ENCODE results near the gene SLC25A26. TPM values are rescaled to one million over a fixed set of nuclear protein-coding genes. Genes with fewer than 3 reads are reported as not detected.

Gene SLC25A26
- total RNA-seq, 4 donors from 2014 or later: 22.0 to 33.9 (median 27.0) TPM

DNA sequence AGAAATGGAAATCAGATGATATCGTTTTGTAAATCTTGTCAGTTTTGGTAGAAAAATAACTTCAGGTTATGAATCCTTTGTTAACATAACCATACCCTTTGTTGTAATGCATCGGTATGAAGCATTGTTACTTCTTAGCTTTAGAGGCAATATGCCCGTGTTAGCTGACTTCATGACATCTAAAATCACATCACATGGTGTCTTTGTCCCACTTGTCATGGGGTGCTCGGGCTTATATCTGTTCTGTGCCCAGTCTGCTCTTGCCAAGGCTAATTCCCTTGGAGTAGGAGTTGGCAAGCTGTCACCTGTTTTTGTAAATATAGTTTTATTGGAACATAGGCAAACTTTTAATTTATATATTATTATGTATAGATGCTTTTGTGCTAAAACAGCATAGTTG lies 39.6 kb downstream of the SLC25A26 start:
- 65 to 88% methylated on average over 4 of the region's 4 CpGs for WGBS, 2 donors (ENCODE audit: low coverage in 1 of 2)
- ATAC-seq: no peak

GRCh38 chr3:66261355-66261754 lies 40.6 kb downstream of the SLC25A26 start:
- ATAC-seq: no peak
- H3K36me3 ChIP-seq: peaks cover 0 to 20% of the 10 kb centered on the region in 2 donors
- 79 to 87% methylated on average over 3 to 4 of the region's 4 CpGs for WGBS, 2 donors (ENCODE audit: low coverage in 1 of 2)
- no peak overlapping the region for H3K27ac ChIP-seq
- H3K9me3 ChIP-seq: no peaks in the 10 kb centered on the region
- TF ChIP-seq EP300 (IDR thresholded peaks at IDR 0.05) (no peak), POLR2A (IDR thresholded peaks at IDR 0.05) (no peak), POLR2AphosphoS5 (IDR thresholded peaks at IDR 0.05) (no peak)
- TF ChIP-seq, protein P1, sequence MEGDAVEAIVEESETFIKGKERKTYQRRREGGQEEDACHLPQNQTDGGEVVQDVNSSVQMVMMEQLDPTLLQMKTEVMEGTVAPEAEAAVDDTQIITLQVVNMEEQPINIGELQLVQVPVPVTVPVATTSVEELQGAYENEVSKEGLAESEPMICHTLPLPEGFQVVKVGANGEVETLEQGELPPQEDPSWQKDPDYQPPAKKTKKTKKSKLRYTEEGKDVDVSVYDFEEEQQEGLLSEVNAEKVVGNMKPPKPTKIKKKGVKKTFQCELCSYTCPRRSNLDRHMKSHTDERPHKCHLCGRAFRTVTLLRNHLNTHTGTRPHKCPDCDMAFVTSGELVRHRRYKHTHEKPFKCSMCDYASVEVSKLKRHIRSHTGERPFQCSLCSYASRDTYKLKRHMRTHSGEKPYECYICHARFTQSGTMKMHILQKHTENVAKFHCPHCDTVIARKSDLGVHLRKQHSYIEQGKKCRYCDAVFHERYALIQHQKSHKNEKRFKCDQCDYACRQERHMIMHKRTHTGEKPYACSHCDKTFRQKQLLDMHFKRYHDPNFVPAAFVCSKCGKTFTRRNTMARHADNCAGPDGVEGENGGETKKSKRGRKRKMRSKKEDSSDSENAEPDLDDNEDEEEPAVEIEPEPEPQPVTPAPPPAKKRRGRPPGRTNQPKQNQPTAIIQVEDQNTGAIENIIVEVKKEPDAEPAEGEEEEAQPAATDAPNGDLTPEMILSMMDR (IDR thresholded peaks at IDR 0.05): no peak
- H3K4me3 ChIP-seq: no peak overlapping the region
- H3K4me1 ChIP-seq: no peaks in the 10 kb centered on the region
- no peaks in the 10 kb centered on the region for H3K27me3 ChIP-seq

More for the DNA sequence above, 39.6 kb downstream of the SLC25A26 start:
- Histone ChIP-seq H3K27me3 (no peaks in the 10 kb centered on the region), H3K27ac (no peak overlapping the region), H3K9me3 (no peaks in the 10 kb centered on the region), H3K36me3 (peaks cover 0 to 20% of the 10 kb centered on the region in 2 donors), H3K4me1 (no peaks in the 10 kb centered on the region), H3K4me3 (no peak overlapping the region)
- TF ChIP-seq POLR2AphosphoS5 (IDR thresholded peaks at IDR 0.05) (no peak), POLR2A (IDR thresholded peaks at IDR 0.05) (no peak)

- H3K4me3 ChIP-seq: no peak overlapping the region
- H3K4me1 ChIP-seq: peaks cover 0 to 18% (median 5%) of the 10 kb centered on the region in 3 donors
- peaks cover 0 to 15% of the 10 kb centered on the region in 2 donors for H3K36me3 ChIP-seq
- no peaks in the 10 kb centered on the region for H3K9me3 ChIP-seq
- H3K27ac ChIP-seq: no peak overlapping the region
- WGBS, 2 donors (ENCODE audit: low coverage in 1 of 2): 84 to 93% methylated on average over 2 of the region's 2 CpGs
- ATAC-seq: no peak
- H3K27me3 ChIP-seq: no peaks in the 10 kb centered on the region
- TF ChIP-seq EP300 (IDR thresholded peaks at IDR 0.05): no peak
- TF ChIP-seq POLR2AphosphoS5 (IDR thresholded peaks at IDR 0.05): no peak
- TF ChIP-seq, protein P1 (IDR thresholded peaks at IDR 0.05): no peak
- no peak for TF ChIP-seq POLR2A (IDR thresholded peaks at IDR 0.05)
Measured at GRCh38 chr3:66265649-66266048, 44.8 kb downstream of the SLC25A26 start.

DNA sequence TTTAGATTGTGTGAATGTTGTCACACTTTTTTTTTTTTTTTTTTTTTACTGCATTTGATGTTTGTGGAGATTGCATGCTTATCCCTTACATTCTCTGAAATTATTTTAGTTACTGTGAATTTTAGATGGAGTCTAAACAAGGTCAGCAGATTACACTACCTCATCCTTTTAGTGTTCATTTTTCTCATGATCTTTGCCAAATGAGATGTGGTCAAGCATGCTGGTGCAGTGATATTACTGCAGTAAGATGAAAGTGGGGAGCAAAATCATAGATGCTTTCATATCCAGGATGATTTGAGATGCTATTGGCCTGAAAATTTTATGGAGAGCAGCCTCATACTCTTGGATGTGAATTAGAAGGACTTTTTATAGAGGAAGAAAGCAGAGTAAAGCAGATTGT lies 45.8 kb downstream of the SLC25A26 start:
- H3K9me3 ChIP-seq: no peaks in the 10 kb centered on the region
- H3K4me1 ChIP-seq: peaks cover 0 to 19% (median 5%) of the 10 kb centered on the region in 3 donors
- ATAC-seq: no peak
- no peak overlapping the region for H3K4me3 ChIP-seq
- H3K36me3 ChIP-seq: peaks cover 0 to 15% of the 10 kb centered on the region in 2 donors
- H3K27me3 ChIP-seq: no peaks in the 10 kb centered on the region
- H3K27ac ChIP-seq: no peak overlapping the region
- no peak for TF ChIP-seq POLR2A (IDR thresholded peaks at IDR 0.05)

- Histone ChIP-seq H3K36me3 (peaks cover 0 to 15% of the 10 kb centered on the region in 2 donors), H3K4me1 (peaks cover 0 to 19% (median 5%) of the 10 kb centered on the region in 3 donors), H3K27ac (no peak overlapping the region), H3K27me3 (no peaks in the 10 kb centered on the region), H3K4me3 (no peak overlapping the region), H3K9me3 (no peaks in the 10 kb centered on the region)
- no peak for ATAC-seq
- 86 to 96% methylated on average over 4 of the region's 4 CpGs for WGBS, 2 donors (ENCODE audit: low coverage in 1 of 2)
- no peak for TF ChIP-seq POLR2AphosphoS5 (IDR thresholded peaks at IDR 0.05)
- TF ChIP-seq, protein P1 (IDR thresholded peaks at IDR 0.05): no peak
- no peak for TF ChIP-seq POLR2A (IDR thresholded peaks at IDR 0.05)
- no peak for TF ChIP-seq EP300 (IDR thresholded peaks at IDR 0.05)
Measured at GRCh38 chr3:66267031-66267430, 46.2 kb downstream of the SLC25A26 start.

- no peak for ATAC-seq
- WGBS, 2 donors (ENCODE audit: low coverage in 1 of 2): 85 to 96% methylated on average over 5 of the region's 5 CpGs
- H3K27ac ChIP-seq: no peak overlapping the region
- no peak overlapping the region for H3K4me3 ChIP-seq
- no peaks in the 10 kb centered on the region for H3K27me3 ChIP-seq
- peaks cover 0 to 19% (median 5%) of the 10 kb centered on the region in 3 donors for H3K4me1 ChIP-seq
- TF ChIP-seq POLR2A (IDR thresholded peaks at IDR 0.05): no peak
- TF ChIP-seq, protein P1 (IDR thresholded peaks at IDR 0.05): no peak
- TF ChIP-seq EP300 (IDR thresholded peaks at IDR 0.05): no peak
- no peak for TF ChIP-seq POLR2AphosphoS5 (IDR thresholded peaks at IDR 0.05)
- no peaks in the 10 kb centered on the region for H3K9me3 ChIP-seq
- peaks cover 0 to 15% of the 10 kb centered on the region in 2 donors for H3K36me3 ChIP-seq
Measured at GRCh38 chr3:66267906-66268305, 47.1 kb downstream of the SLC25A26 start.

All from gastroesophageal sphincter (tissue), 4 donors.